Lower lobe of right lung (tissue), 2 donors: ENCODE measurements around the gene MORN3. TPM values are rescaled to one million over a fixed set of nuclear protein-coding genes. Genes with fewer than 3 reads are reported as not detected.

Source experiments
- ATAC-seq, 2 donors: fragments of 200-7000 bp; cut with Tn5 transposase; one replicate each; pipeline ENCODE4 v1.9.1; 2020 to 2022; ENCODE audit warnings: mild to moderate bottlenecking in 2 of 2, moderate library complexity in 2 of 2
- DNase-seq: peaks from one replicate; pipeline ENCODE4 v3.0.0-alpha.2; 2020
- H3K27ac ChIP-seq: fragments of 200-600 bp; one replicate; pipeline ENCODE4 v1.8.0; 2022
- H3K27me3 ChIP-seq: fragments of 200-600 bp; one replicate; pipeline ENCODE4 v1.8.0; 2022; ENCODE audit warnings: low read depth
- H3K36me3 ChIP-seq: fragments of 200-600 bp; one replicate; pipeline ENCODE4 v1.8.0; 2022; ENCODE audit warnings: mild to moderate bottlenecking
- H3K4me1 ChIP-seq: fragments of 200-600 bp; one replicate; pipeline ENCODE4 v1.8.0; 2022
- H3K4me3 ChIP-seq: fragments of 200-600 bp; one replicate; pipeline ENCODE4 v1.8.0; 2022; ENCODE audit warnings: mild to moderate bottlenecking
- H3K9me3 ChIP-seq: fragments of 200-600 bp; one replicate; pipeline ENCODE4 v1.8.0; 2022
- intact Hi-C: fragments of 100-400 bp; cut with DNase I; formaldehyde crosslinking; loops from one replicate; pipeline ENCODE4 v1.11.0; 2022
- total RNA-seq: library from RNA; stranded (reverse); fragmentation: NEBNext Ultra II Directional; extraction: Animal tissue kit (Norgen Biotek cat#: 25700); gene quantifications from one replicate; pipeline ENCODE4 v1.2.1, GENCODE V29; 2021
- TF ChIP-seq, protein P1 (sequence below): fragments of 200-600 bp; IDR thresholded peaks from one replicate; pipeline ENCODE4 v1.8.0; 2022; ENCODE audit warnings: antibody characterized with exemption, mild to moderate bottlenecking
- donor health status: DM: no; HTN: yes; CAD: no; lungs with severe emphysema.

MORN3 gene
- total RNA-seq, 1 donor from 2014 or later = 2.1 TPM

DNA sequence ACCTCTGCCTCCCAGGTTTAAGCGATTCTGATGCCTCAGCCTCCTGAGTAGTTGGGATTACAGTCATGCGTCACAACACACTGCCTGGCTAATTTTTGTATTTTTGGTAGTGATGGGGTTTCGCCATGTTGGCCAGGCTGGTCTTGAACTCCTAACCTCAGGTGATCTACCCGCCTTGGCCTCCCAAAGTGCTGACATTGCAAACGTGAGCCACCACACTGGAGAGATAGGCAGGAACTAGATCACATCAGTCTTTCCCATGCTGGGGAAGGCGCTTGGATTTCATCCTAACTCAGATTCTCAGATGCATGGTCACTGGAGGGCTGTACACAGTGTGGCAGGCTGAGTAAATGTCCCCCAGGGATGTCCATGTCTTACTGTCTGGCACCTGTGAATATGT lies 61.2 kb downstream of the MORN3 start:
- Histone ChIP-seq H3K36me3 (no peaks in the 10 kb centered on the region), H3K9me3 (no peaks in the 10 kb centered on the region), H3K4me3 (no peak overlapping the region), H3K27ac (no peak overlapping the region), H3K27me3 (no peaks in the 10 kb centered on the region), H3K4me1 (no peaks in the 10 kb centered on the region)
- no peak for ATAC-seq
- TF ChIP-seq, protein P1, sequence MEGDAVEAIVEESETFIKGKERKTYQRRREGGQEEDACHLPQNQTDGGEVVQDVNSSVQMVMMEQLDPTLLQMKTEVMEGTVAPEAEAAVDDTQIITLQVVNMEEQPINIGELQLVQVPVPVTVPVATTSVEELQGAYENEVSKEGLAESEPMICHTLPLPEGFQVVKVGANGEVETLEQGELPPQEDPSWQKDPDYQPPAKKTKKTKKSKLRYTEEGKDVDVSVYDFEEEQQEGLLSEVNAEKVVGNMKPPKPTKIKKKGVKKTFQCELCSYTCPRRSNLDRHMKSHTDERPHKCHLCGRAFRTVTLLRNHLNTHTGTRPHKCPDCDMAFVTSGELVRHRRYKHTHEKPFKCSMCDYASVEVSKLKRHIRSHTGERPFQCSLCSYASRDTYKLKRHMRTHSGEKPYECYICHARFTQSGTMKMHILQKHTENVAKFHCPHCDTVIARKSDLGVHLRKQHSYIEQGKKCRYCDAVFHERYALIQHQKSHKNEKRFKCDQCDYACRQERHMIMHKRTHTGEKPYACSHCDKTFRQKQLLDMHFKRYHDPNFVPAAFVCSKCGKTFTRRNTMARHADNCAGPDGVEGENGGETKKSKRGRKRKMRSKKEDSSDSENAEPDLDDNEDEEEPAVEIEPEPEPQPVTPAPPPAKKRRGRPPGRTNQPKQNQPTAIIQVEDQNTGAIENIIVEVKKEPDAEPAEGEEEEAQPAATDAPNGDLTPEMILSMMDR = no peak
- intact Hi-C loops = no loop called here
- DNase-seq = no peak

DNA sequence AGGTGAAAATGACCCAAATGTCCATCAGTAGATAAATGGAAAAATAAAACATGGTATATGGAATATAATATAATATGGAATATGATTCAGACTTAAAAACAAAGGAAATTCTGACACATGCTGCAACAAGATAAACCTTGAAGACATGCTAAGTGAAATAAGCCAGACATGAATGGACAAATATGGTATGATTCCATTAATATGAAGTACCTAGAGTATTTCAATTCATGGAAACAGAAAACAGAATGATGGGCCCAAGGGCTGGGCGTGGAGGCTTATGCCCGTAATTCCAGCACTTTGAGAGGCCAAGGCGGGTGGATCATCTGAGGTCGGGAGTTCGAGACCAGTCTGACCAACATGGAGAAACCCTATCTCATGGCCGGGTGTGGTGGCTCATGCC lies 65.9 kb downstream of the MORN3 start:
- Histone ChIP-seq H3K27ac (no peak overlapping the region), H3K36me3 (no peaks in the 10 kb centered on the region), H3K4me1 (no peaks in the 10 kb centered on the region), H3K4me3 (no peak overlapping the region), H3K9me3 (no peaks in the 10 kb centered on the region), H3K27me3 (no peaks in the 10 kb centered on the region)
- DNase-seq (no peak), ATAC-seq (no peak)
- intact Hi-C loops = no loop called here
- TF ChIP-seq, protein P1 = no peak

DNA sequence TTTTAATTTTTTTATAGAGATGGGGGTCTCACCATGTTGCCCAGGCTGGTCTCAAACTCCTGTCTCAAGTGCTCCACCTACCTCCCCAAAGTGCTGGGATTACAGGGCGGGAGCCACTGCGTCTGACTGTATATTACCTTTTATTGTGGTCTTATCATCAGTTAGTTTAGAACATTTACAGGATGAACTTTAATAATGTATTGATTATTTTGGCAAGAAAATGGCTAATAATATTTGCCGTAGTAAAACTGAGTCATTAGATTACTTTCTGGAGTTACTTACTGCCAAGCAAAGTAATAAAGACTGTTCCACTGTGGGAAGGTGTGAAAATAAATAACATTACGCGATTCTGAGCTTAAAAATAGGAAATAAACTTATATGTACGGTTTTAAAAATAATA lies 66.7 kb downstream of the MORN3 start:
- TF ChIP-seq, protein P1 = no peak
- no peak for DNase-seq
- Histone ChIP-seq H3K36me3 (no peaks in the 10 kb centered on the region), H3K9me3 (no peaks in the 10 kb centered on the region), H3K4me3 (no peak overlapping the region), H3K4me1 (no peaks in the 10 kb centered on the region), H3K27me3 (no peaks in the 10 kb centered on the region), H3K27ac (no peak overlapping the region)
- intact Hi-C loops = no loop called here
- ATAC-seq = no peak

DNA sequence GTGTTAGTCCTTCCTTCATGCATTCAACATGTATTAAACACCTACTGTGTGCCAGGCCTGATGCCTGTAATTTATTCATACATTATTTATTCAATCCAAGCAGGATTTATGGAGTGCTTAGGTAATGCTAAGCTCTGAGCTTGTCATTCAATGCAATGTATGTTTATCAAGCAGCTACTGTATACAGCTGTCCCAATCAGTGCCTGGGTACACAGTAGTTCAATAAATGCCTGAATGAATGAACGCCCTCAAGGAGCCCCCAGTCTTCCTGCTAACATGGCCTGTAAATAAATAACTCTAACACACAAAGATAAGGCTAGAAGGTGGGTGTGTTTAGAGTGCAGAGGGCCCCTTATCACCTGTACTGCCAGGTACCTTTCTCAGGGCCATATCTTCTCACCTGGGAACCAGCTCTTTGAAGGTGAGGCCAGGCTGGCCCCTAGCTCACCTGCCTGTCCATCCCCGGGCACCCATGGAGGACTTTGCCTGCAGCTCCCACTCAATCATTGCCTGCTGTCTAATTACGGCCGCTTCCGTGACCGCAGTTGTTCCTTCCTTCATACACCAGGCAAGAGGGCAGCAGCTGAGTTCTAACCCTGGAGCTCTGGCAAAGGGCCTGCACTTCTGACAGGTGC lies 68.6 kb downstream of the MORN3 start:
- ATAC-seq = no peak
- TF ChIP-seq, protein P1 = no peak
- no peak for DNase-seq
- intact Hi-C loops = no loop called here
- no peaks in the 10 kb centered on the region for H3K36me3 ChIP-seq
- no peaks in the 10 kb centered on the region for H3K27me3 ChIP-seq
- H3K4me3 ChIP-seq = no peak overlapping the region
- no peak overlapping the region for H3K27ac ChIP-seq
- no peaks in the 10 kb centered on the region for H3K4me1 ChIP-seq
- no peaks in the 10 kb centered on the region for H3K9me3 ChIP-seq

Other genes with a start within 250 kb of the MORN3 start
- 36.8 TPM for gene KDM2B, start 88.6 kb downstream of the MORN3 start, total RNA-seq
- 39.0 TPM for gene ORAI1, start 43.1 kb downstream of the MORN3 start, total RNA-seq
- gene TMEM120B, start 43.1 kb upstream of the MORN3 start, total RNA-seq = 13.4 TPM
- gene RHOF, start 124.0 kb upstream of the MORN3 start, total RNA-seq = 28.7 TPM
- gene SETD1B, start 134.4 kb upstream of the MORN3 start, total RNA-seq = 19.7 TPM
- gene HPD, start 189.2 kb upstream of the MORN3 start, total RNA-seq = 2.5 TPM
- 36.6 TPM for gene PSMD9, start 219.1 kb upstream of the MORN3 start, total RNA-seq
- 8.2 TPM for gene CFAP251, start 248.9 kb upstream of the MORN3 start, total RNA-seq